H9 (cell line): ENCODE measurements around the gene USP12. TPM values are rescaled to one million over a fixed set of nuclear protein-coding genes. Genes with fewer than 3 reads are reported as not detected.

Experiments used
- DNase-seq: peaks from one replicate; pipeline ENCODE4 v3.0.0-alpha.2; 2017
- H2AFZ ChIP-seq: one replicate; pipeline ENCODE4 v1.6.1; 2013; ENCODE audit warnings: mild to moderate bottlenecking, low read length, control low read depth, moderate library complexity
- H2AK5ac ChIP-seq: 2 replicates; pipeline ENCODE4 v1.6.1; 2013; ENCODE audit warnings: low read length, control low read depth, mixed read lengths; ENCODE audit not compliant: insufficient read length
- H2BK120ac ChIP-seq: one replicate; pipeline ENCODE4 v1.6.1; 2013; ENCODE audit warnings: low read depth, mild to moderate bottlenecking, low read length, control low read depth, inconsistent platforms; ENCODE audit not compliant: poor library complexity, severe bottlenecking
- H2BK12ac ChIP-seq: 2 replicates; pipeline ENCODE4 v1.6.1; 2013; ENCODE audit warnings: low read length, control low read depth, mixed read lengths, low read depth; ENCODE audit not compliant: insufficient read length
- H2BK15ac ChIP-seq: 2 replicates; pipeline ENCODE4 v1.6.1; 2013; ENCODE audit warnings: low read depth, low read length, control low read depth
- H2BK20ac ChIP-seq: one replicate; pipeline ENCODE4 v1.6.1; 2013; ENCODE audit warnings: low read depth, mild to moderate bottlenecking, low read length, control low read depth, inconsistent platforms; ENCODE audit not compliant: poor library complexity, severe bottlenecking
- H2BK5ac ChIP-seq: 2 replicates; pipeline ENCODE4 v1.6.1; 2013; ENCODE audit warnings: low read length, control low read depth, mixed read lengths; ENCODE audit not compliant: insufficient read length
- H3K14ac ChIP-seq: 2 replicates; pipeline ENCODE4 v1.6.1; 2013; ENCODE audit warnings: low read length, control low read depth; ENCODE audit not compliant: insufficient read depth
- H3K18ac ChIP-seq: 2 replicates; pipeline ENCODE4 v1.6.1; 2013; ENCODE audit warnings: low read depth, mild to moderate bottlenecking, mixed read lengths, low read length, control low read depth; ENCODE audit not compliant: insufficient read length
- H3K23ac ChIP-seq: 2 replicates; pipeline ENCODE4 v1.6.1; 2013; ENCODE audit warnings: low read length, control low read depth, mixed read lengths, low read depth; ENCODE audit not compliant: insufficient read length
- H3K23me2 ChIP-seq: 2 replicates; pipeline ENCODE4 v1.6.1; 2013; ENCODE audit warnings: low read depth, mild to moderate bottlenecking, mixed read lengths, low read length, control low read depth; ENCODE audit not compliant: insufficient read length, poor library complexity, severe bottlenecking
- H3K27ac ChIP-seq: 2 replicates; pipeline ENCODE4 v1.5.1; 2013; ENCODE audit warnings: low read length, control low read depth, mixed read lengths, low read depth; ENCODE audit not compliant: insufficient read length
- H3K27me3 ChIP-seq: 2 replicates; pipeline ENCODE4 v1.6.1; 2013; ENCODE audit warnings: low read length, control low read depth, inconsistent platforms; ENCODE audit not compliant: insufficient read depth
- H3K4ac ChIP-seq: 2 replicates; pipeline ENCODE4 v1.6.1; 2013; ENCODE audit warnings: low read depth, mild to moderate bottlenecking, control low read depth, inconsistent platforms, low read length, moderate library complexity
- H3K4me1 ChIP-seq: 2 replicates; pipeline ENCODE4 v1.6.1; 2013; ENCODE audit warnings: low read length, control low read depth, inconsistent platforms; ENCODE audit not compliant: insufficient read depth
- H3K4me2 ChIP-seq: 2 replicates; pipeline ENCODE4 v1.6.1; 2013; ENCODE audit warnings: low read length, control low read depth, mixed read lengths; ENCODE audit not compliant: insufficient read length, insufficient read depth
- H3K56ac ChIP-seq: 2 replicates; pipeline ENCODE4 v1.6.1; 2013; ENCODE audit warnings: low read depth, mild to moderate bottlenecking, mixed read lengths, low read length, control low read depth; ENCODE audit not compliant: insufficient read length
- H3K79me1 ChIP-seq: 2 replicates; pipeline ENCODE4 v1.6.1; 2013; ENCODE audit warnings: low read depth, mild to moderate bottlenecking, moderate library complexity, low read length, control low read depth, inconsistent platforms; ENCODE audit not compliant: insufficient read depth, poor library complexity, severe bottlenecking
- H3K79me2 ChIP-seq: 2 replicates; pipeline ENCODE4 v1.6.1; 2013; ENCODE audit warnings: low read length, control low read depth, inconsistent platforms; ENCODE audit not compliant: insufficient read depth
- H3K9ac ChIP-seq: 2 replicates; pipeline ENCODE4 v1.6.1; 2013; ENCODE audit warnings: low read length, control low read depth, mixed read lengths; ENCODE audit not compliant: insufficient read length; ENCODE audit errors: extremely low read depth
- H3K9me3 ChIP-seq: one replicate; pipeline ENCODE4 v1.6.1; 2013; ENCODE audit warnings: low read depth, low read length, inconsistent platforms; ENCODE audit not compliant: control insufficient read depth
- H3T11ph ChIP-seq: one replicate; pipeline ENCODE4 v1.6.1; 2013; ENCODE audit warnings: mild to moderate bottlenecking, low read length, control low read depth, inconsistent platforms
- H4K20me1 ChIP-seq: one replicate; pipeline ENCODE4 v1.6.1; 2013; ENCODE audit not compliant: control insufficient read depth, insufficient read length, insufficient read depth
- H4K5ac ChIP-seq: 2 replicates; pipeline ENCODE4 v1.6.1; 2013; ENCODE audit warnings: low read depth, mild to moderate bottlenecking, mixed read lengths, low read length, control low read depth; ENCODE audit not compliant: insufficient read length
- H4K8ac ChIP-seq: replicated peaks from 2 replicates; pipeline ENCODE4 v1.6.1; 2013; ENCODE audit warnings: low read length, control low read depth, mixed read lengths, low read depth; ENCODE audit not compliant: insufficient read length
- H4K91ac ChIP-seq: 2 replicates; pipeline ENCODE4 v1.6.1; 2013; ENCODE audit warnings: low read depth, mild to moderate bottlenecking, moderate library complexity, mixed read lengths, low read length, control low read depth; ENCODE audit not compliant: insufficient read length
- H3K27ac Mint-ChIP-seq, 3 experiments: 2 replicates in 2 of 3; 3 replicates in 1 of 3; pipeline ENCODE4 v1.8.0; 2020 to 2021; ENCODE audit warnings: mixed read lengths in 3 of 3, mild to moderate bottlenecking in 1 of 3, moderate library complexity in 1 of 3
- H3K27me3 Mint-ChIP-seq: 2 replicates; pipeline ENCODE4 v1.8.0; 2021; ENCODE audit warnings: low read depth, mild to moderate bottlenecking, moderate library complexity, mixed read lengths
- H3K36me3 Mint-ChIP-seq, 3 experiments: 2 replicates in 2 of 3; 3 replicates in 1 of 3; pipeline ENCODE4 v1.8.0; 2020 to 2021; ENCODE audit warnings: low read depth in 3 of 3, mixed read lengths in 3 of 3; ENCODE audit not compliant: insufficient read depth in 1 of 3
- H3K4me1 Mint-ChIP-seq, 2 experiments: 2 replicates each; pipeline ENCODE4 v1.8.0; 2020; ENCODE audit warnings: mixed read lengths in 2 of 2
- H3K4me3 Mint-ChIP-seq, 2 experiments: 2 replicates in 1 of 2; 3 replicates in 1 of 2; pipeline ENCODE4 v1.8.0; 2020 to 2021; ENCODE audit warnings: mild to moderate bottlenecking in 2 of 2, mixed read lengths in 2 of 2, moderate library complexity in 1 of 2
- H3K9me3 Mint-ChIP-seq, 2 experiments: 2 replicates in 1 of 2; 3 replicates in 1 of 2; pipeline ENCODE4 v1.8.0; 2020; ENCODE audit warnings: mild to moderate bottlenecking in 2 of 2, mixed read lengths in 2 of 2, moderate library complexity in 1 of 2
- CTCF ChIP-seq: fragments of 200-600 bp; sonication (generic); conservative IDR thresholded peaks from 3 replicates; pipeline ENCODE4 v1.8.0; 2021; ENCODE audit warnings: antibody characterized with exemption, mild to moderate bottlenecking
- WGBS: extraction: QIAGEN DNeasy Blood & Tissue Kit; methylation state at CpG from one replicate; pipeline ENCODE4 v1.1.7; 2013; ENCODE audit warnings: missing lambda C conversion rate, low lambda C conversion rate, mixed read lengths; ENCODE audit not compliant: insufficient read length; ENCODE audit errors: extremely low coverage; 5-methylcytosine and 5-hydroxymethylcytosine counted together
- total RNA-seq: library from RNA; stranded (reverse); gene quantifications from 2 replicates; pipeline ENCODE4 v1.2.1, GENCODE V29; 2021

USP12 gene
- total RNA-seq, 1 experiment from 2014 or later = 24.8 TPM

- H4K5ac ChIP-seq = no peak overlapping the region
- H2BK15ac ChIP-seq = no peak overlapping the region
- no peak overlapping the region for H2AK5ac ChIP-seq
- H3K27me3 ChIP-seq = no peaks in the 10 kb centered on the region
- no peak overlapping the region for H3K9ac ChIP-seq
- H4K20me1 ChIP-seq = no peaks in the 10 kb centered on the region
- no peak overlapping the region for H3K4ac ChIP-seq
- peaks cover 3% of the 10 kb centered on the region for H3K79me1 ChIP-seq
- peaks cover 21 to 28% of the 10 kb centered on the region in 2 experiments for H3K9me3 Mint-ChIP-seq
- H3K27me3 Mint-ChIP-seq = no peaks in the 10 kb centered on the region
- H2BK5ac ChIP-seq = no peak overlapping the region
- no CpG with 5 or more reads among the region's 2 CpGs for WGBS
- DNase-seq = no peak
- H3K14ac ChIP-seq = no peak overlapping the region
- H3K4me1 ChIP-seq = peaks cover 2% of the 10 kb centered on the region; the same call in 1 of the 2 replicates
- H4K91ac ChIP-seq = no peak overlapping the region
- H3K79me2 ChIP-seq = peaks cover 28% of the 10 kb centered on the region; the same call in 1 of the 2 replicates
- no peak overlapping the region for H2AFZ ChIP-seq
- peaks cover 18 to 21% of the 10 kb centered on the region in 2 experiments for H3K4me1 Mint-ChIP-seq
- peaks cover 17 to 29% (median 28%) of the 10 kb centered on the region in 3 experiments for H3K36me3 Mint-ChIP-seq
- H3K18ac ChIP-seq = no peak overlapping the region
- H2BK120ac ChIP-seq = no peak overlapping the region
- H3K23ac ChIP-seq = no peak overlapping the region
- H2BK12ac ChIP-seq = no peak overlapping the region
- no peak overlapping the region for H3K56ac ChIP-seq
- H4K8ac ChIP-seq = no peak overlapping the region
- H3K9me3 ChIP-seq = no peaks in the 10 kb centered on the region
- H3T11ph ChIP-seq = no peak overlapping the region
- H3K27ac ChIP-seq = no peak overlapping the region
- no peak overlapping the region for H3K4me2 ChIP-seq
- H2BK20ac ChIP-seq = no peak overlapping the region
- H3K4me3 Mint-ChIP-seq = no peak overlapping the region
- H3K27ac Mint-ChIP-seq = peak overlapping the region in 1 of 3 experiments; percentile 62; a peak in 1 of 7 replicates
- TF ChIP-seq CTCF = no peak
- no peaks in the 10 kb centered on the region for H3K23me2 ChIP-seq
These were observed 32.0 kb downstream of the USP12 start for GRCh38 chr13:27139565-27139964.
